Progenitor cell of endocrine pancreas (in vitro differentiated cells): ENCODE results near the gene SLC26A8. TPM values are rescaled to one million over a fixed set of nuclear protein-coding genes. Genes with fewer than 3 reads are reported as not detected.

Experiments
- DNase-seq: peaks from one replicate; pipeline ENCODE4 v3.0.0; 2021; ENCODE audit warnings: low spot score; ENCODE audit not compliant: unreplicated experiment
- H3K27ac Mint-ChIP-seq: 2 replicates; pipeline ENCODE4 v1.8.0; 2021; ENCODE audit warnings: mild to moderate bottlenecking, moderate library complexity, mixed read lengths
- H3K27me3 Mint-ChIP-seq: 2 replicates; pipeline ENCODE4 v1.8.0; 2021; ENCODE audit warnings: mixed read lengths
- H3K36me3 Mint-ChIP-seq: 2 replicates; pipeline ENCODE4 v1.8.0; 2022; ENCODE audit warnings: mixed read lengths; ENCODE audit not compliant: insufficient read depth
- H3K4me1 Mint-ChIP-seq: 2 replicates; pipeline ENCODE4 v1.8.0; 2021; ENCODE audit warnings: low read depth, mixed read lengths
- H3K4me3 Mint-ChIP-seq: 2 replicates; pipeline ENCODE4 v1.8.0; 2021; ENCODE audit warnings: low read depth, mild to moderate bottlenecking, moderate library complexity, mixed read lengths
- H3K9me3 Mint-ChIP-seq: 2 replicates; pipeline ENCODE4 v1.8.0; 2021; ENCODE audit warnings: low read depth, mixed read lengths
- total RNA-seq: library from RNA; stranded (reverse); gene quantifications from 2 replicates; pipeline ENCODE4 v1.2.1, GENCODE V29; 2021
- TF ChIP-seq, protein P1 (sequence below): fragments of 200-600 bp; sonication (generic); IDR thresholded peaks from one replicate; pipeline ENCODE4 v1.5.0; 2021; ENCODE audit warnings: antibody characterized with exemption, mild to moderate bottlenecking; ENCODE audit not compliant: unreplicated experiment

SLC26A8 gene
- total RNA-seq, 1 donor from 2014 or later, result not detected

DNA sequence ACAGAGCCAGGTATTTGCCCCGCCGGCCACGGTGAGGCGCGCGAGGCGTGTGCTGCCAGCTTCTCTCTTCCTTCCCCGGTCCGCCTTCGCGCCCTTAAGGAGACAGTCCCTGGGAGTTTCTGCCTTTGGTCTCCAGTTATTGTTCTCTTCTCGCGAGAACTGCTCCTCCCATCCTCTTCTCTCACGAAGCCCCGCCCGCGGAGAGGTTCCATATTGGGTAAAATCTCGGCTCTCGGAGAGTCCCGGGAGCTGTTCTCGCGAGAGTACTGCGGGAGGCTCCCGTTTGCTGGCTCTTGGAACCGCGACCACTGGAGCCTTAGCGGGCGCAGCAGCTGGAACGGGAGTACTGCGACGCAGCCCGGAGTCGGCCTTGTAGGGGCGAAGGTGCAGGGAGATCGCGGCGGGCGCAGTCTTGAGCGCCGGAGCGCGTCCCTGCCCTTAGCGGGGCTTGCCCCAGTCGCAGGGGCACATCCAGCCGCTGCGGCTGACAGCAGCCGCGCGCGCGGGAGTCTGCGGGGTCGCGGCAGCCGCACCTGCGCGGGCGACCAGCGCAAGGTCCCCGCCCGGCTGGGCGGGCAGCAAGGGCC is 3.2 kb upstream of the SLC26A8 start, which contains the start of gene MAPK14:
Gene MAPK14 (plus strand): TSS at position 308 of the 587 bp plus-strand sequence. CDS start 350 bp downstream, outside the sequence.
- DNase-seq, result peak; percentile 98
- peaks cover 38% of the 10 kb centered on the region for H3K4me1 Mint-ChIP-seq
- peaks cover 1% of the 10 kb centered on the region for H3K36me3 Mint-ChIP-seq
- H3K27ac Mint-ChIP-seq, result peak within 1 kb of the TSS; percentile 93
- peak within 1 kb of the TSS; percentile 85 for H3K4me3 Mint-ChIP-seq
- H3K9me3 Mint-ChIP-seq, result no peaks in the 10 kb centered on the region
- peaks cover 17% of the 10 kb centered on the region for H3K27me3 Mint-ChIP-seq
- TF ChIP-seq, protein P1, sequence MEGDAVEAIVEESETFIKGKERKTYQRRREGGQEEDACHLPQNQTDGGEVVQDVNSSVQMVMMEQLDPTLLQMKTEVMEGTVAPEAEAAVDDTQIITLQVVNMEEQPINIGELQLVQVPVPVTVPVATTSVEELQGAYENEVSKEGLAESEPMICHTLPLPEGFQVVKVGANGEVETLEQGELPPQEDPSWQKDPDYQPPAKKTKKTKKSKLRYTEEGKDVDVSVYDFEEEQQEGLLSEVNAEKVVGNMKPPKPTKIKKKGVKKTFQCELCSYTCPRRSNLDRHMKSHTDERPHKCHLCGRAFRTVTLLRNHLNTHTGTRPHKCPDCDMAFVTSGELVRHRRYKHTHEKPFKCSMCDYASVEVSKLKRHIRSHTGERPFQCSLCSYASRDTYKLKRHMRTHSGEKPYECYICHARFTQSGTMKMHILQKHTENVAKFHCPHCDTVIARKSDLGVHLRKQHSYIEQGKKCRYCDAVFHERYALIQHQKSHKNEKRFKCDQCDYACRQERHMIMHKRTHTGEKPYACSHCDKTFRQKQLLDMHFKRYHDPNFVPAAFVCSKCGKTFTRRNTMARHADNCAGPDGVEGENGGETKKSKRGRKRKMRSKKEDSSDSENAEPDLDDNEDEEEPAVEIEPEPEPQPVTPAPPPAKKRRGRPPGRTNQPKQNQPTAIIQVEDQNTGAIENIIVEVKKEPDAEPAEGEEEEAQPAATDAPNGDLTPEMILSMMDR, result peak; percentile 72

DNA sequence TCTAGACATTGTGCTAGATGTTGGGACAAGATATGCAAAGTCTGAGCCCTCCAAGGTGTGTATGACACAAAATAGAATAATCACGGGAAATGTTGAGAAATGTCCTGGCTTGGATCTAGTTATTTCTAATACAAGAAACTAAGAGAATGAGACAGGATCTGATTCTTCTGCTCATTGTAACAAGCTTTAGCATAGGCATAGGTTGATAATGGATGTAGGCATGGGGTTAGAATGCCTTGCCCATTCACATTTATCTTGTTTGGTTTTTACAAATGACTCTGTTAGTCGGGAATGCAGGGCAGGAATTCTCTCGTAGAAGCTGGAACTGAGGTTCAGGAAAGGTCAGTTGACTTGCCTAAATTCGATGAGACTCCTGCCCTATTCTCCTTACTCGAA is 1.5 kb upstream of the SLC26A8 start:
- TF ChIP-seq, protein P1, result no peak
- Mint-ChIP-seq H3K4me3 (no peak overlapping the region), H3K27ac (peak overlapping the region; percentile 81), H3K27me3 (peaks cover 17% of the 10 kb centered on the region), H3K4me1 (peaks cover 32% of the 10 kb centered on the region), H3K36me3 (peaks cover 1% of the 10 kb centered on the region), H3K9me3 (no peaks in the 10 kb centered on the region)
- DNase-seq, result no peak

DNA sequence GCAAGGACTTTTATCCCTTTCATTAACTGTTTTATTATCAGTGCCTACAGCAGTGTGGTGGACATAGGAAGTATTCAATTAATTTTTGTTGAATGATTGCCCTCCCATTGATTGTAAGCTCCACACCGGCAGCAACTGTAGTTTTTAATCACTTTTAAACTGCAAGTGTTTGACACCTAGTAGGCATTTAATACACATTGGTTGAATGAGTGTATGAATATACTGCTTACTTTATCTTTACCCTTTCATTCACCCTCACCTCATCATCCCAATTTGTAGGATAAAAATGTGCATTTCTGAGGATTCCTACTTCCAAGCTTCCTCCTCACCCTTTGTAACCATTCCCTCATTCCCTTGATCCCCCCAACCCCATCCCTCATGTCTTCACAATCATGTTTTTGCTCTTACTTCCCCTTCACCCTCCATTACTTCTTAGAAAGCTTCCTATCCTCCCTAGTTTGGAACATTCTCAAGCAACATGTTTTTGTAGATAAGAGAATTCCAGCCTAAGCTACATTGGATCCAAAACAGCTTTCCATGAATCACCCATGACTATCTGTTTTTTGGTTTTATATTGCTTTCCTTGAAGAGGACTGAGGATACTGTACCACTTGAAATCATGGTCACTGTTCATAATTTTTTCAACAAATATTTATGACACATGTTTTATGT is 955 bp upstream of the SLC26A8 start:
- Mint-ChIP-seq H3K4me1 (peaks cover 30% of the 10 kb centered on the region), H3K36me3 (no peaks in the 10 kb centered on the region), H3K9me3 (no peaks in the 10 kb centered on the region), H3K27me3 (peaks cover 17% of the 10 kb centered on the region), H3K4me3 (no peak overlapping the region), H3K27ac (no peak overlapping the region)
- TF ChIP-seq, protein P1, result no peak
- no peak for DNase-seq

DNA sequence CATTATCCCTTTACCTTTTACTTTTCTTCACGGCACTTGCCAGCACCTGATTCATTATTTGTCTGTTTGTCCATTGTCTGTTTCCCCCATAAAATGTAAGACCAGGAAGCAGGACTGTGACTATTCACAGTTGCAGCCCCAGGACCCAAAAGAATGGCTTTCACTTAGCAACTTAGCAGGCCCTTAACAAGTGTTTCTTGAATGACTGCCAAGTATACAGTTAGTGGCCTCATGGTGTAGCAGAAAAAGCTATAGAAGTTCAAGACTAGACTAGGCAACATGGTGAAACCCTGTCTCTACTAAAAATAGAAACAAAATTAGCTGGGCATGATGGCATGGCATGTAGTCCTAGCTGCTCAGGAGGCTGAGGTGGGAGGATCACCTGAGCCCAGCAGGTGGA is 4.3 kb downstream of the SLC26A8 start:
- H3K27me3 Mint-ChIP-seq, result peaks cover 16% of the 10 kb centered on the region
- H3K9me3 Mint-ChIP-seq, result no peaks in the 10 kb centered on the region
- H3K4me3 Mint-ChIP-seq, result no peak overlapping the region
- no peaks in the 10 kb centered on the region for H3K36me3 Mint-ChIP-seq
- no peak for DNase-seq
- H3K4me1 Mint-ChIP-seq, result peaks cover 11% of the 10 kb centered on the region
- no peak overlapping the region for H3K27ac Mint-ChIP-seq
- TF ChIP-seq, protein P1, result no peak

DNA sequence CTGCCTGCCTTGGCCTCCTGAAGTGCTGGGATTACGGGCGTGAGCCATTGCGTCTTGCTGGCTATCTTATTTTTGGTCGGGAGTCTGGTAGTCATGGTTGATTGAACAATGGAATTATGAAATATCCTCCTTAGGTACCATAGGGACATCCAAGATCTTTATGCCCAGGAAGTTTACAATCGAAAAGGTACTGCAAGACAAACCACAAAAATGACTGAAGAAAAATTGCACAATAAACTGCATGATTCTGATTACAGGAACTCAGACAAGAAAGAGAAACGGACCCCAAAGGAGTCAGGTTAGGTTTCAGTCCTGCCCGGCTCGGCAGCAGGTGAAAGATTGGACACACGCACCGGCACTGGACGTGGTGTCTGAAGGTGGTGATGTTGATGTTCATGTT is 5.3 kb downstream of the SLC26A8 start:
- Mint-ChIP-seq H3K27me3 (peaks cover 11% of the 10 kb centered on the region), H3K27ac (no peak overlapping the region), H3K9me3 (no peaks in the 10 kb centered on the region), H3K4me3 (no peak overlapping the region), H3K4me1 (peaks cover 6% of the 10 kb centered on the region), H3K36me3 (no peaks in the 10 kb centered on the region)
- no peak for DNase-seq
- TF ChIP-seq, protein P1, result no peak
